ENCODE data around the gene BARHL2. TPM values are rescaled to one million over a fixed set of nuclear protein-coding genes. Genes with fewer than 3 reads are reported as not detected.

Gene BARHL2
- total RNA-seq, 1 donor from 2014 or later: not detected

- no peak overlapping the region for H3K4me3 ChIP-seq
- H3K4me1 ChIP-seq: no peaks in the 10 kb centered on the region
- no peak overlapping the region for H3K27ac ChIP-seq
- H3K27me3 ChIP-seq: no peaks in the 10 kb centered on the region
- intact Hi-C loops (cut with DNase I): no loop called here
- H3K36me3 ChIP-seq: no peaks in the 10 kb centered on the region
- no peak for DNase-seq (ENCODE audit: extremely low spot score in 2 of 2)
- TF ChIP-seq POLR2AphosphoS5 (IDR thresholded peaks at IDR 0.05; ENCODE audit: insufficient read depth in 1 of 2, low read depth in 1 of 2): no peak
- TF ChIP-seq, protein P1, sequence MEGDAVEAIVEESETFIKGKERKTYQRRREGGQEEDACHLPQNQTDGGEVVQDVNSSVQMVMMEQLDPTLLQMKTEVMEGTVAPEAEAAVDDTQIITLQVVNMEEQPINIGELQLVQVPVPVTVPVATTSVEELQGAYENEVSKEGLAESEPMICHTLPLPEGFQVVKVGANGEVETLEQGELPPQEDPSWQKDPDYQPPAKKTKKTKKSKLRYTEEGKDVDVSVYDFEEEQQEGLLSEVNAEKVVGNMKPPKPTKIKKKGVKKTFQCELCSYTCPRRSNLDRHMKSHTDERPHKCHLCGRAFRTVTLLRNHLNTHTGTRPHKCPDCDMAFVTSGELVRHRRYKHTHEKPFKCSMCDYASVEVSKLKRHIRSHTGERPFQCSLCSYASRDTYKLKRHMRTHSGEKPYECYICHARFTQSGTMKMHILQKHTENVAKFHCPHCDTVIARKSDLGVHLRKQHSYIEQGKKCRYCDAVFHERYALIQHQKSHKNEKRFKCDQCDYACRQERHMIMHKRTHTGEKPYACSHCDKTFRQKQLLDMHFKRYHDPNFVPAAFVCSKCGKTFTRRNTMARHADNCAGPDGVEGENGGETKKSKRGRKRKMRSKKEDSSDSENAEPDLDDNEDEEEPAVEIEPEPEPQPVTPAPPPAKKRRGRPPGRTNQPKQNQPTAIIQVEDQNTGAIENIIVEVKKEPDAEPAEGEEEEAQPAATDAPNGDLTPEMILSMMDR (IDR thresholded peaks at IDR 0.05): no peak
- TF ChIP-seq POLR2A (IDR thresholded peaks at IDR 0.05): no peak
- H3K9me3 ChIP-seq: no peaks in the 10 kb centered on the region
These were observed 36.5 kb upstream of the BARHL2 start for GRCh38 chr1:90753556-90753955.

- Histone ChIP-seq H3K27me3 (no peaks in the 10 kb centered on the region), H3K9me3 (no peaks in the 10 kb centered on the region), H3K36me3 (no peaks in the 10 kb centered on the region), H3K4me3 (no peak overlapping the region), H3K4me1 (no peaks in the 10 kb centered on the region), H3K27ac (no peak overlapping the region)
- intact Hi-C loops (cut with DNase I): no loop called here
- TF ChIP-seq, protein P1 (IDR thresholded peaks at IDR 0.05): no peak
- no peak for TF ChIP-seq POLR2AphosphoS5 (IDR thresholded peaks at IDR 0.05; ENCODE audit: insufficient read depth in 1 of 2, low read depth in 1 of 2)
- TF ChIP-seq POLR2A (IDR thresholded peaks at IDR 0.05): no peak
- no peak for DNase-seq (ENCODE audit: extremely low spot score in 2 of 2)
These were observed 31.6 kb upstream of the BARHL2 start for GRCh38 chr1:90748668-90749067.

- Histone ChIP-seq H3K27me3 (no peaks in the 10 kb centered on the region), H3K4me3 (no peak overlapping the region), H3K4me1 (no peaks in the 10 kb centered on the region), H3K36me3 (no peaks in the 10 kb centered on the region), H3K9me3 (no peaks in the 10 kb centered on the region), H3K27ac (no peak overlapping the region)
- no peak for DNase-seq (ENCODE audit: extremely low spot score in 2 of 2)
- no peak for TF ChIP-seq POLR2A (IDR thresholded peaks at IDR 0.05)
- TF ChIP-seq, protein P1 (IDR thresholded peaks at IDR 0.05): no peak
- no peak for TF ChIP-seq POLR2AphosphoS5 (IDR thresholded peaks at IDR 0.05; ENCODE audit: insufficient read depth in 1 of 2, low read depth in 1 of 2)
- intact Hi-C loops (cut with DNase I): no loop called here
These were observed 29.8 kb upstream of the BARHL2 start for GRCh38 chr1:90746857-90747256.

DNA sequence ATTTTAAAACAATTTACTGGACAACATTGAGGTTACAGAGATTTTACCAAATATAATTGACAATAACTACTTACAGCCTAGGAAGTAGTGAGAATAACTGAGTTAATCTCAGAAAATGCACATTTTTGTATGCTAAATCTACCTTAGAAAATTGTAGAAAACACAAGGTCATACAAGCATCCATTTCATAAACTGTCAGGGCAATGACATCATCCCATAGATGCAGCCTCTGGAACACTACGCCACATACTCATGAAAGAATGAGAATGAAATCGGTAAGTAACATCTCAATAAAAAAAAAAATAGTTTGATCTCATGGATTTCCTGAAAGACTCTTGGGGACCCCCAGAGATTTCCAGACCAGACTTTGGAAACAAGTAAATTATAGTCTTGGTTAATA is 28.9 kb upstream of the BARHL2 start:
- TF ChIP-seq POLR2A (IDR thresholded peaks at IDR 0.05) (no peak), POLR2AphosphoS5 (IDR thresholded peaks at IDR 0.05; ENCODE audit: insufficient read depth in 1 of 2, low read depth in 1 of 2) (no peak)
- TF ChIP-seq, protein P1 (IDR thresholded peaks at IDR 0.05): no peak
- H3K27ac ChIP-seq: no peak overlapping the region
- no peak for DNase-seq (ENCODE audit: extremely low spot score in 2 of 2)
- no peaks in the 10 kb centered on the region for H3K4me1 ChIP-seq
- H3K4me3 ChIP-seq: no peak overlapping the region
- no peaks in the 10 kb centered on the region for H3K36me3 ChIP-seq
- H3K27me3 ChIP-seq: no peaks in the 10 kb centered on the region
- intact Hi-C loops (cut with DNase I): no loop called here
- no peaks in the 10 kb centered on the region for H3K9me3 ChIP-seq

- no peak for DNase-seq (ENCODE audit: extremely low spot score in 2 of 2)
- no peak overlapping the region for H3K27ac ChIP-seq
- intact Hi-C loops (cut with DNase I): no loop called here
- TF ChIP-seq POLR2A (IDR thresholded peaks at IDR 0.05): no peak
- no peak for TF ChIP-seq POLR2AphosphoS5 (IDR thresholded peaks at IDR 0.05; ENCODE audit: insufficient read depth in 1 of 2, low read depth in 1 of 2)
- TF ChIP-seq, protein P1 (IDR thresholded peaks at IDR 0.05): no peak
- no peak overlapping the region for H3K4me3 ChIP-seq
- no peaks in the 10 kb centered on the region for H3K9me3 ChIP-seq
- peaks cover 18% of the 10 kb centered on the region for H3K27me3 ChIP-seq
- H3K4me1 ChIP-seq: peaks cover 16% of the 10 kb centered on the region
- H3K36me3 ChIP-seq: no peaks in the 10 kb centered on the region
These were observed 15.0 kb upstream of the BARHL2 start for GRCh38 chr1:90732136-90732535.
